Head of caudate nucleus (tissue), 42 donors: ENCODE results near the gene MXD3.
A peak's percentile ranks its signal among the peaks of the same experiment; 100 is the strongest.
"Not testable (repeated sequence)": the region's sequence is repeated elsewhere in the genome, so short reads cannot be mapped to it uniquely, and the experiment has no call there.

Experiments used
- DNase-seq, 42 donors: peaks; one replicate each; pipeline versions ENCODE4 v3.0.0 to v3.0.0-alpha.2; 2020 to 2021; ENCODE audit warnings: mixed read lengths in 7 of 42
- intact Hi-C: fragments of 100-400 bp; cut with DNase I; formaldehyde crosslinking; loops from one replicate; pipeline ENCODE4 v1.15.0; 2022

The MXD3 gene

GRCh38 chr5:177311723-177312648 lies at the start of gene MXD3:
Gene MXD3 (minus strand): TSS chr5:177311898. CDS start chr5:177311830, 68 bp downstream.
- intact Hi-C loops, result no loop called here
- peak; percentile 89 to 98 (median 96) for DNase-seq

GRCh38 chr5:177360740-177361139 lies 49.0 kb upstream of the MXD3 start:
- intact Hi-C loops, DNase-seq: not testable (repeated sequence)

GRCh38 chr5:177359860-177360259 lies 48.2 kb upstream of the MXD3 start:
- DNase-seq, result peak in 10 of 42 donors; percentile 21 to 72 (median 61)
- intact Hi-C loops, result no loop called here

- peak in 11 of 42 donors; percentile 44 to 64 (median 54) for DNase-seq
- intact Hi-C loops, result no loop called here
Measured at GRCh38 chr5:177359451-177359851, 47.8 kb upstream of the MXD3 start.

- intact Hi-C loops, result no loop called here
- DNase-seq, result no peak
Measured at GRCh38 chr5:177358370-177358819, 46.7 kb upstream of the MXD3 start.

GRCh38 chr5:177357459-177358351 lies 46.0 kb upstream of the MXD3 start, which contains the start of gene RGS14:
Gene RGS14 (plus strand): TSS chr5:177357924. CDS start chr5:177358025, 101 bp downstream.
- intact Hi-C loops, result no loop called here
- DNase-seq, result peak in 28 of 42 donors; percentile 32 to 79 (median 52)

GRCh38 chr5:177357146-177357458 lies 45.4 kb upstream of the MXD3 start:
- no peak for DNase-seq
- intact Hi-C loops, result no loop called here

GRCh38 chr5:177356746-177357145 lies 45.0 kb upstream of the MXD3 start:
- DNase-seq, result no peak
- intact Hi-C loops, result no loop called here

GRCh38 chr5:177355868-177356168 lies 44.1 kb upstream of the MXD3 start:
- DNase-seq, result no peak
- intact Hi-C loops, result no loop called here

GRCh38 chr5:177355162-177355867 lies 43.6 kb upstream of the MXD3 start:
- intact Hi-C loops, result no loop called here
- no peak for DNase-seq

- DNase-seq, result no peak
- intact Hi-C loops, result no loop called here
Measured at GRCh38 chr5:177354711-177355110, 43.0 kb upstream of the MXD3 start.

- intact Hi-C loops, result no loop called here
Measured at GRCh38 chr5:177354256-177354655, 42.6 kb upstream of the MXD3 start.

GRCh38 chr5:177353093-177353492 lies 41.4 kb upstream of the MXD3 start:
- intact Hi-C loops, result no loop called here
- DNase-seq, result no peak

More at GRCh38 chr5:177354256-177354655, 42.6 kb upstream of the MXD3 start:
- peak in 1 of 42 donors; percentile 26 for DNase-seq

- peak; percentile 92 to 98 (median 96) for DNase-seq
- intact Hi-C loops, result no loop called here
Measured at GRCh38 chr5:177351392-177352329, 40.0 kb upstream of the MXD3 start, which contains the start of gene LMAN2. Gene LMAN2 (minus strand): TSS chr5:177351668. CDS start chr5:177351647, 21 bp downstream.

- no peak for DNase-seq
- intact Hi-C loops, result no loop called here
Measured at GRCh38 chr5:177350776-177351391, 39.2 kb upstream of the MXD3 start.

- intact Hi-C loops, result no loop called here
- DNase-seq, result no peak
Measured at GRCh38 chr5:177349762-177350161, 38.1 kb upstream of the MXD3 start.

GRCh38 chr5:177349362-177349647 lies 37.6 kb upstream of the MXD3 start:
- intact Hi-C loops, result no loop called here
- no peak for DNase-seq

- no peak for DNase-seq
- intact Hi-C loops, result no loop called here
Measured at GRCh38 chr5:177347699-177348098, 36.0 kb upstream of the MXD3 start.
